HCT116 (cell line): ENCODE results near the gene CACNA1C. TPM values are rescaled to one million over a fixed set of nuclear protein-coding genes. Genes with fewer than 3 reads are reported as not detected.

Experiments
- ATAC-seq: fragments of 200-7000 bp; cut with Tn5 transposase; 2 replicates; pipeline ENCODE4 v1.9.1; 2020; ENCODE audit warnings: mild to moderate bottlenecking, moderate library complexity
- BruUV-seq: library from RNA; stranded (reverse); fragments of 400-500 nt; replicated peaks from 2 replicates; lab custom pipeline; 2021; lab: Mats Ljungman, UMichigan
- CTCF ChIA-PET: fragments of 300-600 bp; sonication (Branson Sonifier 250); formaldehyde crosslinking; loops from one replicate; lab custom pipeline; 2021; ENCODE audit warnings: antibody characterized with exemption; lab: Charles Lee
- POLR2A ChIA-PET: fragments of 300-600, 350-600 bp; sonication (Branson Sonifier 250); formaldehyde crosslinking; loops from one replicate; lab custom pipeline; 2021; ENCODE audit warnings: antibody characterized with exemption; lab: Charles Lee
- RAD21 ChIA-PET, 2 experiments: fragments of 300-600 bp; sonication (Branson Sonifier 250); formaldehyde crosslinking; loops; one replicate each; lab custom pipeline; 2023; ENCODE audit warnings: low total read pairs in 2 of 2; ENCODE audit not compliant: uncharacterized antibody in 2 of 2, unreplicated experiment in 2 of 2, low non-redundant PET in 1 of 2; lab: Charles Lee
- DNase-seq: peaks from one replicate; pipeline ENCODE4 v3.0.0-alpha.2; 2010; ENCODE audit warnings: low read depth, low spot score
- H2AFZ ChIP-seq: fragments of 200-600 bp; shearing (Covaris generic), sonication (generic); 2 replicates; pipeline ENCODE4 v1.6.1; 2017; ENCODE audit warnings: low read depth, mixed run types, mixed read lengths, antibody characterized with exemption, low read length; ENCODE audit not compliant: poor library complexity, severe bottlenecking
- H3K27ac ChIP-seq: 2 replicates; pipeline ENCODE4 v1.5.1; 2012; ENCODE audit warnings: low read depth, low read length
- H3K27me3 ChIP-seq: fragments of 200-600 bp; sonication (generic); 2 replicates; pipeline ENCODE4 v1.6.1; 2016; ENCODE audit warnings: mixed run types, low read length, mixed read lengths; ENCODE audit not compliant: insufficient read depth
- H3K36me3 ChIP-seq, 2 experiments: fragments of 200-500 bp in 1 of 2; fragments of 200-600 bp in 1 of 2; sonication (Bioruptor generic) in 1 of 2; sonication (generic) in 1 of 2; 2 replicates each; pipeline versions ENCODE4 v1.5.1 to v1.6.1; 2014 to 2016; ENCODE audit warnings: low read length in 2 of 2, inconsistent platforms in 1 of 2, mixed read lengths in 1 of 2, mixed run types in 1 of 2; ENCODE audit not compliant: insufficient read depth in 2 of 2, control insufficient read depth in 1 of 2
- H3K4me1 ChIP-seq, 2 experiments: fragments of 200-600 bp in 1 of 2; sonication (generic) in 1 of 2; 2 replicates each; pipeline versions ENCODE4 v1.5.1 to v1.6.1; 2012 to 2017; ENCODE audit warnings: low read length in 2 of 2, inconsistent platforms in 1 of 2, mild to moderate bottlenecking in 1 of 2, mixed read lengths in 1 of 2, mixed run types in 1 of 2, moderate library complexity in 1 of 2; ENCODE audit not compliant: insufficient read depth in 2 of 2, control insufficient read depth in 1 of 2
- H3K4me2 ChIP-seq: fragments of 200-600 bp; sonication (generic); 2 replicates; pipeline ENCODE4 v1.6.1; 2017; ENCODE audit warnings: mixed run types, low read length, mixed read lengths
- H3K4me3 ChIP-seq, 2 experiments: fragments of 200-600 bp in 1 of 2; sonication (generic) in 1 of 2; replicated peaks in 1 of 2; 2 replicates each; pipeline ENCODE4 v1.5.1; 2011 to 2016; ENCODE audit warnings: low read length in 2 of 2, control low read depth in 1 of 2, low read depth in 1 of 2, mild to moderate bottlenecking in 1 of 2, mixed read lengths in 1 of 2, mixed run types in 1 of 2
- H3K79me2 ChIP-seq: fragments of 200-600 bp; sonication (generic); 2 replicates; pipeline ENCODE4 v1.6.1; 2017; ENCODE audit warnings: mild to moderate bottlenecking, mixed run types, low read length, moderate library complexity, mixed read lengths; ENCODE audit not compliant: insufficient read depth
- H3K9ac ChIP-seq: fragments of 200-600 bp; sonication (generic); 2 replicates; pipeline ENCODE4 v1.6.1; 2016; ENCODE audit warnings: low read length, mixed read lengths
- H3K9me2 ChIP-seq: fragments of 200-600 bp; sonication (generic), shearing (Covaris generic); 2 replicates; pipeline ENCODE4 v1.6.1; 2017; ENCODE audit warnings: mixed run types, mild to moderate bottlenecking, moderate library complexity; ENCODE audit not compliant: insufficient read depth
- H3K9me3 ChIP-seq, 2 experiments: fragments of 200-500 bp in 1 of 2; fragments of 200-600 bp in 1 of 2; sonication (Bioruptor generic) in 1 of 2; sonication (generic) in 1 of 2; 2 replicates each; pipeline ENCODE4 v1.6.1; 2014 to 2017; ENCODE audit warnings: low read length in 2 of 2, mixed read lengths in 2 of 2, inconsistent platforms in 1 of 2, low read depth in 1 of 2, mild to moderate bottlenecking in 1 of 2, mixed run types in 1 of 2, moderate library complexity in 1 of 2; ENCODE audit not compliant: control insufficient read depth in 1 of 2, insufficient read depth in 1 of 2
- H4K20me1 ChIP-seq: fragments of 200-600 bp; sonication (generic), shearing (Covaris generic); 2 replicates; pipeline ENCODE4 v1.6.1; 2017; ENCODE audit warnings: mixed run types, mild to moderate bottlenecking, moderate library complexity; ENCODE audit not compliant: insufficient read depth
- CEBPB ChIP-seq: IDR thresholded peaks from 2 replicates; pipeline ENCODE4 v1.6.1; 2012; ENCODE audit warnings: low read depth
- CTCF ChIP-seq, 3 experiments: fragments of 200-600 bp in 1 of 3; sonication (generic) in 1 of 3; IDR thresholded peaks in 2 of 3; conservative IDR thresholded peaks in 1 of 3; 2 replicates each; pipeline ENCODE4 v1.5.1; 2012 to 2017; ENCODE audit warnings: low read depth in 2 of 3, low read length in 2 of 3, antibody characterized with exemption in 1 of 3, borderline replicate concordance in 1 of 3, control low read depth in 1 of 3, mild to moderate bottlenecking in 1 of 3, mixed read lengths in 1 of 3, mixed run types in 1 of 3, moderate library complexity in 1 of 3; ENCODE audit not compliant: insufficient read depth in 1 of 3
- ELF1 ChIP-seq: IDR thresholded peaks from 2 replicates; pipeline ENCODE4 v1.6.1; 2012; ENCODE audit warnings: low read depth, borderline replicate concordance
- EZH2 ChIP-seq: fragments of 200-600 bp; sonication (generic); IDR thresholded peaks from 2 replicates; pipeline ENCODE4 v1.6.1; 2017; ENCODE audit warnings: antibody characterized with exemption, mixed run types
- EZH2phosphoT487 ChIP-seq: fragments of 200-600 bp; IDR thresholded peaks from 2 replicates; pipeline ENCODE4 v1.6.1; 2018; ENCODE audit warnings: antibody characterized with exemption, borderline replicate concordance
- JUND ChIP-seq: IDR thresholded peaks from 2 replicates; pipeline ENCODE4 v1.6.1; 2012
- MAX ChIP-seq: IDR thresholded peaks from 2 replicates; pipeline ENCODE4 v1.6.1; 2012
- POLR2AphosphoS5 ChIP-seq: IDR thresholded peaks from 2 replicates; pipeline ENCODE4 v1.6.1; 2011; ENCODE audit warnings: mild to moderate bottlenecking, low read depth, low read length, moderate library complexity
- TCF7L2 ChIP-seq: IDR thresholded peaks from 2 replicates; pipeline ENCODE4 v1.7.0; 2011; ENCODE audit warnings: borderline replicate concordance, inconsistent platforms; ENCODE audit not compliant: insufficient read depth, insufficient read length; ENCODE audit errors: extremely low read depth
- ZBTB33 ChIP-seq: IDR thresholded peaks from 2 replicates; pipeline ENCODE4 v1.6.1; 2011; ENCODE audit warnings: mild to moderate bottlenecking, low read length, moderate library complexity; ENCODE audit not compliant: insufficient replicate concordance; ENCODE audit errors: extremely low read depth
- ZNF274 ChIP-seq: fragments of 200-500 bp; sonication (Bioruptor generic); IDR thresholded peaks from 2 replicates; pipeline ENCODE4 v1.6.1; 2014; ENCODE audit warnings: mild to moderate bottlenecking, low read depth, low read length, inconsistent platforms
- intact Hi-C: fragments of 100-400 bp; cut with micrococcal nuclease; formaldehyde crosslinking; loops from 2 replicates; pipeline ENCODE4 v1.10.0; 2022
- total RNA-seq: library from RNA; stranded (reverse); gene quantifications from one replicate; pipeline ENCODE4 v1.2.1, GENCODE V29; 2021; ENCODE audit not compliant: unreplicated experiment

CACNA1C gene
- total RNA-seq, 1 experiment from 2014 or later, result 0.05 TPM

GRCh38 chr12:2550561-2551411, 498.0 kb downstream of the CACNA1C start:
- no peaks in the 10 kb centered on the region for H3K9me2 ChIP-seq
- H3K36me3 ChIP-seq, result no peaks in the 10 kb centered on the region
- H2AFZ ChIP-seq, result no peak overlapping the region
- no peak overlapping the region for H3K4me3 ChIP-seq
- H3K9ac ChIP-seq, result no peak overlapping the region
- POLR2A ChIA-PET, result no interaction called here
- no peaks in the 10 kb centered on the region; a peak in 1 of 4 replicates for H3K4me1 ChIP-seq
- ATAC-seq (no peak; the same call in 1 of the 2 replicates), DNase-seq (no peak)
- no peak overlapping the region for H3K27ac ChIP-seq
- TF ChIP-seq JUND (no peak), MAX (no peak), CTCF (IDR thresholded peaks at IDR 0.05 in 2 of 3, conservative IDR thresholded peaks at IDR 0.05 in 1 of 3; ENCODE audit: borderline replicate concordance in 1 of 3, insufficient read depth in 1 of 3, low read depth in 2 of 3, low read length in 2 of 3) (no peak), POLR2AphosphoS5 (no peak), ZNF274 (no peak), ZBTB33 (no peak), TCF7L2 (no peak), EZH2 (no peak), ELF1 (no peak), EZH2phosphoT487 (no peak), CEBPB (no peak)
- no peak overlapping the region for H3K4me2 ChIP-seq
- H4K20me1 ChIP-seq, result no peaks in the 10 kb centered on the region
- RAD21 ChIA-PET, result no interaction called here
- CTCF ChIA-PET, result no interaction called here
- no TSS peak for BruUV-seq
- H3K9me3 ChIP-seq, result no peaks in the 10 kb centered on the region
- no peaks in the 10 kb centered on the region for H3K79me2 ChIP-seq
- peaks cover 24% of the 10 kb centered on the region; the same call in 1 of the 2 replicates for H3K27me3 ChIP-seq
- intact Hi-C loops, result no loop called here
